LNCaP clone FGC (cell line): Measurements from ENCODE around the gene DNM3.

Experiments used
- DNase-seq: peaks from one replicate; pipeline ENCODE4 v3.0.0-alpha.2; 2011; ENCODE audit warnings: low read depth
- H3K4me3 ChIP-seq: 2 replicates; pipeline ENCODE4 v1.5.1; 2011; ENCODE audit warnings: mild to moderate bottlenecking, low read depth, low read length, control low read depth
- TF ChIP-seq, protein P1 (sequence below): IDR thresholded peaks from 2 replicates; pipeline ENCODE4 v1.5.1; 2012; ENCODE audit warnings: mild to moderate bottlenecking; ENCODE audit not compliant: control insufficient read depth, insufficient read depth; ENCODE audit errors: extremely low read depth

The DNM3 gene

DNA sequence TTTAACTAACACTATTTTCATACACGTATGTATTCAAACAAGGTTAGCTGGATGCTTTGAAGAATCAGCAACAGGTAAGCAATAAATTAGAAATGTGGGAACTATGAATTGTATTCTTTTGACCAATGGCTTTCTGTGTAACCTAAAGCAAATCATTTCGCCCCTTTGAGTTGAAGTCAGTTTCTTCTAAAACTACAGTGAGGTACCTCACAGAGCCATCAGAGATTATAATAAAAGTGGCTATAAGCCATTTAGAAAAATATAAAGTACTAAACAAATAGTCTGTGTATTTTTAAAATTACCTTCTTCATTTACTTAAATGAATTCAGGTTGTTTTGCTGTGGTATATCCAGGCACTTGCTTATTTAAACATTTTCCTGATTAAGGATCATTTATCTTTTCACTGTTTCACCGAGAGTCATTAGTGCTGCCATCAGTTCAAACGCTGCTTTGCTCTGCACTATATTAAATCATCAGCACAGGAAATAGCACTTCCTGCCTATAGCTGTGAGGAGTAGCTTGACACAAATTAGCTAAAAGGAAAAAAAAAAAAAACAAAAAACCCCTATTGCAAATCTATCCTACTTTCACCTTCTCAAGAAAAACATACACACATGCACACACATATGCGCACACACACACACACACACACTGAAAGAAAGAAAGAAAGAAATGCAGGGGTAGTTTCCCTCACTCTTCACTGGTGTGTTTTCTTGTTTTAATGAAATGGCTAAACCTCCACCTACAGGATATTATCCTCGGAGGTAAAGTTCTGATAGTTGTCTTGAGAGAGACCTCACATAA, 539.3 kb downstream of the DNM3 start:
- H3K4me3 ChIP-seq: no peak overlapping the region
- TF ChIP-seq, protein P1, sequence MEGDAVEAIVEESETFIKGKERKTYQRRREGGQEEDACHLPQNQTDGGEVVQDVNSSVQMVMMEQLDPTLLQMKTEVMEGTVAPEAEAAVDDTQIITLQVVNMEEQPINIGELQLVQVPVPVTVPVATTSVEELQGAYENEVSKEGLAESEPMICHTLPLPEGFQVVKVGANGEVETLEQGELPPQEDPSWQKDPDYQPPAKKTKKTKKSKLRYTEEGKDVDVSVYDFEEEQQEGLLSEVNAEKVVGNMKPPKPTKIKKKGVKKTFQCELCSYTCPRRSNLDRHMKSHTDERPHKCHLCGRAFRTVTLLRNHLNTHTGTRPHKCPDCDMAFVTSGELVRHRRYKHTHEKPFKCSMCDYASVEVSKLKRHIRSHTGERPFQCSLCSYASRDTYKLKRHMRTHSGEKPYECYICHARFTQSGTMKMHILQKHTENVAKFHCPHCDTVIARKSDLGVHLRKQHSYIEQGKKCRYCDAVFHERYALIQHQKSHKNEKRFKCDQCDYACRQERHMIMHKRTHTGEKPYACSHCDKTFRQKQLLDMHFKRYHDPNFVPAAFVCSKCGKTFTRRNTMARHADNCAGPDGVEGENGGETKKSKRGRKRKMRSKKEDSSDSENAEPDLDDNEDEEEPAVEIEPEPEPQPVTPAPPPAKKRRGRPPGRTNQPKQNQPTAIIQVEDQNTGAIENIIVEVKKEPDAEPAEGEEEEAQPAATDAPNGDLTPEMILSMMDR: no peak
- DNase-seq: no peak

DNA sequence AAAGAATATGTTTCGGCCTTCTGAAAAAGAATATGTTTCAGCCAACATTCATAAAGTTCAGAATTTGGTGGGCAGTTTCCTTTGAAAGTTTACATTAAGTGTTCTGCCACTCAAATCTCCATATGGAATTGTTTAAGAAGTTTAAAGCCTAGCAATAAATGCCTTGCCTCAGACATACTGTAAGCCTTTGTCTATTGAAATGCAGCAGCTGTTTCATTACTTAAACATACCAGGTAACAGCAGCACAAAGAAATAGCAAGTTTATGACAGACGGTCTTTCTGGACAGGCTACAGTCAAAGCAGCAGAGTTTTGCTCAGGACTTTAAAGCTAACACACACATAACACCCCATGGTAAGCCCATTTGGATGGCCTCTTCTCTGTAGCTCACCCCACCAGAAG, 540.6 kb downstream of the DNM3 start:
- no peak overlapping the region for H3K4me3 ChIP-seq
- TF ChIP-seq, protein P1: no peak
- no peak for DNase-seq

DNA sequence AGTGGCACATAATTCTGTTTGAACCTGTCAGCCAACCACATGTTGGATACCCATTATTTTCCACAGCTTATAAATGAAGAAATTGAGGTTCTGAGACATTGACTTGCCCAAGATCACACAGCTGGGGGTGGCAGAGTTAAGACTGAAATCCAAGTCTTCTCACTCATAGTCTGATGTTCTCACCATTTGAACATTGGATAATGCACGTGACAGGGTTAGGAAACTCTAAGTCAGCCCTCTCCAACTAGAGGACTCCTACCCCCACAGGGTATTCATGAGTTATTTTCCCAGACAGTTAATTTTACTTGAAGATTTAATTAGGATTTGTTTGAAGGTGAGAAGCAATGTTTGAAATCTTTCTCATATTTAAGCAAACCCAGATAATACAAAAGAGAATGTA, 541.1 kb downstream of the DNM3 start:
- TF ChIP-seq, protein P1: no peak
- no peak for DNase-seq
- no peak overlapping the region for H3K4me3 ChIP-seq

DNA sequence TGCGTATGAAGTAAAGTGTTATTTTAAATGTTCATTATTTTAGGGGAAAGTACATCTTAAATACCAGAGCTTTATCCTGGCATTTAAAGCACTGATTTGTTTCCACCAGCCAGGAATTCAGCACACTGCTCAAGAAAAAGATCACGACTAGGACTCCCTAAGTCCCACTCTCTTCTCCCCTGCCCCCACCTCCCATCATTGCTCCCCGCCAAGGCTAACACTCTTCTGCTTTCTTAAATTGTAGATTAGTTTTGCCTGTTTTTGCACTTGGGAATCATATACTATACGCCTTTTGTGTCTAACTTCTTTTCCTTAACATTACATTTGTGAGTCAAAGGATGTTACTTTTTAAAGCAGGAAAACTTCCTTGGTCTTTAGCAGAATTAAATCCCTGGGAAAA, 541.7 kb downstream of the DNM3 start:
- TF ChIP-seq, protein P1: no peak
- no peak for DNase-seq
- no peak overlapping the region for H3K4me3 ChIP-seq

DNA sequence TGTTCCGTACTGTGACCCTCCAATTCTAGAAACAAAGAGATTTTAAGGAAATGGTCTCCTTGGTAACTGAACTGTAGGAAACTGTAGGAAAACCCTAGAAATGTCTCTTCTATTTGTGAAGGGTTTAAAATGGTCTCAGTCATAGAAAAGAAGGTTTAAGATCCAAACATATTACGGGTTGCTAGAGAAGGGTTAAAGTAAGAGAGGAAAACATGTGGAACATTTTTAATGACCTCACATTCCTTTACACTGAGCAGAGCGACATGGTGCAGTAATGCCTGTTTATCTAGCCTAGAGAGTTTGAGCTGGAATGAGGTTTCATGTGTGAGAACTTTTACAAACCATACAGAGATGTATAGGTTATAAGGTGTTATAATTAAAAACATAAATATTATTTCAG, 542.2 kb downstream of the DNM3 start:
- no peak overlapping the region for H3K4me3 ChIP-seq
- no peak for DNase-seq
- TF ChIP-seq, protein P1: no peak

DNA sequence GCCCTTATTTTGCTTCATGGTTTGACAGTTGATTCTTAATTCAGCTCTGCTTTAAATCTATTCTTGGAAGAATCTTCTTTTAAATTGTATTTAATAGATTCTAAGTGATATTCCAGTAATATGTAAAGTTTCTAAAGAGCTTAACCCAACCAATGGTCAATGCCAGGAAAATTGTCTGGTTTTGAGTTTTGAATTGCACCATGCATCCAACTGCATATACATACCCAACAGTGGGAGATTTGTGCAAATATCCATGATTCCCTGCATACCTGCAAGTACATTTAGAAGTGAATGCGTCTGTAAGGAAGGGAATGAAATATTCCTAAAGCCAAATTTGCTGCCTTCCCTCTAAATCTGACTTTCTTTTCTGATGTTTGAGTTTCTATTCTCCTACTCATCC, 543.4 kb downstream of the DNM3 start:
- no peak for DNase-seq
- no peak overlapping the region for H3K4me3 ChIP-seq
- TF ChIP-seq, protein P1: no peak

DNA sequence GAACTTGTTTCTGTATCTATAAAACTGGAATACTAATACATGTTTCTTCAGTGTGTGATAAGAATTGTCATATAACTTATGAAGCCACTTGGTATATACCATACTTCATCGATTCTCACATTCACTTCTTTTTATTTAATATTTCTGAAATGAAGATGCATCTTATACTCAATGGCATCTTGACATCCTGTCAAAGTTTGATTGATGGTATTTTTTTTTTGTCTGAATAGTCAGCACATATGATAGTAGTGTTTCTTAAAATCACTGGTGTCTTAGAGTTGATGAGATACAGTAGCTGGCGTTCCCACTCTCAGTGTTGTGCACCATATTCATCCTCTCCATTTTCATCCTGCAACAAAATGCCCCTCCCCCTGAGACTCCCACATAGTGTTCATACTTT, 544.7 kb downstream of the DNM3 start:
- H3K4me3 ChIP-seq: no peak overlapping the region
- TF ChIP-seq, protein P1: no peak
- no peak for DNase-seq
